ENCODE data around the gene EFNB2. TPM values are rescaled to one million over a fixed set of nuclear protein-coding genes. Genes with fewer than 3 reads are reported as not detected.

EFNB2 gene
- total and polyA plus RNA-seq, 2 of the 13 experiments (the other 11 are each of a cell fraction or from before 2014, with no cell fraction given): 0.11 to 0.20 TPM

DNA sequence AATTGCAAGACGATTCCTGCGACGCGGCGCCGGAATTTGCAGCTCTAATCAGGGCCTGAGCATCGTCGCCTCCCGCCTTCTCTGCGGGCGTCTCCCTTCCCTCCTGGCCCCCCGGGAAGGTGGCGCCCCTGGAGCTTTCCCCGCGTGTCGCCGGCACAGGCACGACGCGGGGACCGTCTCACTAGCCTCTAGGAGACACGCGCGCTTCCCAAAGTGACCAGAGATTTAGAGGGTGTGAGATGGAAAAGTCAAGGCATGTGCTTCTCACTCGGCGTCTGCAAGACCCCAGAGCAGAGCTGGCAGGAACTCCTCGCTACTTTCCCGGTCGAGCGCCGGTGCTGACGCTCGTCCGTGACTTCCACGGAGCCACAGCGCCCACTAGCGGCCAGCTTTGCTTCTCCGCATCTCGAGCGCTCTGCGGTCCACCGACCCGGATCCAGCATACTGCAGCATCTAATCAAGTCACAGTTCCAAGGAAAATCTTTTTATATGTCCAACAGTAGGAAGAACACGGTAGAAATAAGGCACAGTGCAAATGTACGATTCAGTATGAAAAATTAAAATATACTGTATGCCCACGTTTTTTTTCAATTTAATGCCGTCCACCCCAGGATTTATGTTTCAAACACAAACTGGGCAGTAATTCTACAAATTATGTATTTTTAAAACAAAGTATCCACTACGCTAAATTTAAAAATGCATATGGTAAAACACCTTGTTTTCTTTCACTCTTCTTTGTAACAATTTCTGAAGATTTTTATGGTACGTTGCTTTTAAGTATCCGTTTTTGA lies 977 bp upstream of the EFNB2 start (continued):
- TF ChIP-seq ZNF75D (CRISPR knock-in tag; IDR thresholded peaks at IDR 0.05; ENCODE audit: borderline replicate concordance): no peak
- TF ChIP-seq, protein P1, sequence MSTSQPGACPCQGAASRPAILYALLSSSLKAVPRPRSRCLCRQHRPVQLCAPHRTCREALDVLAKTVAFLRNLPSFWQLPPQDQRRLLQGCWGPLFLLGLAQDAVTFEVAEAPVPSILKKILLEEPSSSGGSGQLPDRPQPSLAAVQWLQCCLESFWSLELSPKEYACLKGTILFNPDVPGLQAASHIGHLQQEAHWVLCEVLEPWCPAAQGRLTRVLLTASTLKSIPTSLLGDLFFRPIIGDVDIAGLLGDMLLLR (CRISPR knock-in tag; IDR thresholded peaks at IDR 0.05): 0 out of 2 replicates have a peak, but pooled peaks have one; percentile 5
- TF ChIP-seq, protein P2, sequence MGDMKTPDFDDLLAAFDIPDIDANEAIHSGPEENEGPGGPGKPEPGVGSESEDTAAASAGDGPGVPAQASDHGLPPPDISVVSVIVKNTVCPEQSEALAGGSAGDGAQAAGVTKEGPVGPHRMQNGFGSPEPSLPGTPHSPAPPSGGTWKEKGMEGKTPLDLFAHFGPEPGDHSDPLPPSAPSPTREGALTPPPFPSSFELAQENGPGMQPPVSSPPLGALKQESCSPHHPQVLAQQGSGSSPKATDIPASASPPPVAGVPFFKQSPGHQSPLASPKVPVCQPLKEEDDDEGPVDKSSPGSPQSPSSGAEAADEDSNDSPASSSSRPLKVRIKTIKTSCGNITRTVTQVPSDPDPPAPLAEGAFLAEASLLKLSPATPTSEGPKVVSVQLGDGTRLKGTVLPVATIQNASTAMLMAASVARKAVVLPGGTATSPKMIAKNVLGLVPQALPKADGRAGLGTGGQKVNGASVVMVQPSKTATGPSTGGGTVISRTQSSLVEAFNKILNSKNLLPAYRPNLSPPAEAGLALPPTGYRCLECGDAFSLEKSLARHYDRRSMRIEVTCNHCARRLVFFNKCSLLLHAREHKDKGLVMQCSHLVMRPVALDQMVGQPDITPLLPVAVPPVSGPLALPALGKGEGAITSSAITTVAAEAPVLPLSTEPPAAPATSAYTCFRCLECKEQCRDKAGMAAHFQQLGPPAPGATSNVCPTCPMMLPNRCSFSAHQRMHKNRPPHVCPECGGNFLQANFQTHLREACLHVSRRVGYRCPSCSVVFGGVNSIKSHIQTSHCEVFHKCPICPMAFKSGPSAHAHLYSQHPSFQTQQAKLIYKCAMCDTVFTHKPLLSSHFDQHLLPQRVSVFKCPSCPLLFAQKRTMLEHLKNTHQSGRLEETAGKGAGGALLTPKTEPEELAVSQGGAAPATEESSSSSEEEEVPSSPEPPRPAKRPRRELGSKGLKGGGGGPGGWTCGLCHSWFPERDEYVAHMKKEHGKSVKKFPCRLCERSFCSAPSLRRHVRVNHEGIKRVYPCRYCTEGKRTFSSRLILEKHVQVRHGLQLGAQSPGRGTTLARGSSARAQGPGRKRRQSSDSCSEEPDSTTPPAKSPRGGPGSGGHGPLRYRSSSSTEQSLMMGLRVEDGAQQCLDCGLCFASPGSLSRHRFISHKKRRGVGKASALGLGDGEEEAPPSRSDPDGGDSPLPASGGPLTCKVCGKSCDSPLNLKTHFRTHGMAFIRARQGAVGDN (CRISPR knock-in tag; IDR thresholded peaks at IDR 0.05): peak; percentile 61; the same call in 1 of the 2 replicates
- TF ChIP-seq ARNTL (CRISPR knock-in tag; IDR thresholded peaks at IDR 0.05): no peak
- no peak for TF ChIP-seq SIN3A (IDR thresholded peaks at IDR 0.05; ENCODE audit: borderline replicate concordance, low read depth, low read length)
- TF ChIP-seq, protein P3, sequence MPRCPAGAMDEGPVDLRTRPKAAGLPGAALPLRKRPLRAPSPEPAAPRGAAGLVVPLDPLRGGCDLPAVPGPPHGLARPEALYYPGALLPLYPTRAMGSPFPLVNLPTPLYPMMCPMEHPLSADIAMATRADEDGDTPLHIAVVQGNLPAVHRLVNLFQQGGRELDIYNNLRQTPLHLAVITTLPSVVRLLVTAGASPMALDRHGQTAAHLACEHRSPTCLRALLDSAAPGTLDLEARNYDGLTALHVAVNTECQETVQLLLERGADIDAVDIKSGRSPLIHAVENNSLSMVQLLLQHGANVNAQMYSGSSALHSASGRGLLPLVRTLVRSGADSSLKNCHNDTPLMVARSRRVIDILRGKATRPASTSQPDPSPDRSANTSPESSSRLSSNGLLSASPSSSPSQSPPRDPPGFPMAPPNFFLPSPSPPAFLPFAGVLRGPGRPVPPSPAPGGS (CRISPR knock-in tag; IDR thresholded peaks at IDR 0.05): no peak; the same call in 1 of the 2 replicates
- no peak; the same call in 1 of the 2 replicates for TF ChIP-seq ZNF331 (CRISPR knock-in tag; IDR thresholded peaks at IDR 0.05)
- TF ChIP-seq, protein P4, sequence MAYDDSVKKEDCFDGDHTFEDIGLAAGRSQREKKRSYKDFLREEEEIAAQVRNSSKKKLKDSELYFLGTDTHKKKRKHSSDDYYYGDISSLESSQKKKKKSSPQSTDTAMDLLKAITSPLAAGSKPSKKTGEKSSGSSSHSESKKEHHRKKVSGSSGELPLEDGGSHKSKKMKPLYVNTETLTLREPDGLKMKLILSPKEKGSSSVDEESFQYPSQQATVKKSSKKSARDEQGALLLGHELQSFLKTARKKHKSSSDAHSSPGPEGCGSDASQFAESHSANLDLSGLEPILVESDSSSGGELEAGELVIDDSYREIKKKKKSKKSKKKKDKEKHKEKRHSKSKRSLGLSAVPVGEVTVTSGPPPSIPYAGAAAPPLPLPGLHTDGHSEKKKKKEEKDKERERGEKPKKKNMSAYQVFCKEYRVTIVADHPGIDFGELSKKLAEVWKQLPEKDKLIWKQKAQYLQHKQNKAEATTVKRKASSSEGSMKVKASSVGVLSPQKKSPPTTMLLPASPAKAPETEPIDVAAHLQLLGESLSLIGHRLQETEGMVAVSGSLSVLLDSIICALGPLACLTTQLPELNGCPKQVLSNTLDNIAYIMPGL (CRISPR knock-in tag; IDR thresholded peaks at IDR 0.05; ENCODE audit: borderline replicate concordance in 1 of 2, low read depth in 1 of 2): peak in 1 of 2 experiments; percentile 71; a peak in 2 of 4 replicates
- no peak for TF ChIP-seq FIP1L1 (IDR thresholded peaks at IDR 0.05; ENCODE audit: borderline replicate concordance, insufficient read depth, low read depth, low read length)
- no peak for TF ChIP-seq ZNF720 (CRISPR knock-in tag; IDR thresholded peaks at IDR 0.05)
- no peak for TF ChIP-seq MBNL3 (CRISPR knock-in tag; conservative IDR thresholded peaks at IDR 0.05)
- TF ChIP-seq, protein P5, sequence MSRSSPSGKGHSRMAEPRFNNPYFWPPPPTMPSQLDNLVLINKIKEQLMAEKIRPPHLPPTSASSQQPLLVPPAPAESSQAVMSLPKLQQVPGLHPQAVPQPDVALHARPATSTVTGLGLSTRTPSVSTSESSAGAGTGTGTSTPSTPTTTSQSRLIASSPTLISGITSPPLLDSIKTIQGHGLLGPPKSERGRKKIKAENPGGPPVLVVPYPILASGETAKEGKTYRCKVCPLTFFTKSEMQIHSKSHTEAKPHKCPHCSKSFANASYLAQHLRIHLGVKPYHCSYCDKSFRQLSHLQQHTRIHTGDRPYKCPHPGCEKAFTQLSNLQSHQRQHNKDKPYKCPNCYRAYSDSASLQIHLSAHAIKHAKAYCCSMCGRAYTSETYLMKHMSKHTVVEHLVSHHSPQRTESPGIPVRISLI (CRISPR knock-in tag; IDR thresholded peaks at IDR 0.05; ENCODE audit: borderline replicate concordance): 0 out of 2 replicates have a peak, but pooled peaks have one; percentile 26
- TF ChIP-seq SOX13 (IDR thresholded peaks at IDR 0.05): no peak
- TF ChIP-seq SOX13 (CRISPR knock-in tag; conservative IDR thresholded peaks at IDR 0.05 in 1 of 2, IDR thresholded peaks at IDR 0.05 in 1 of 2): peak in 1 of 2 experiments; percentile 27; a peak in 1 of 4 replicates
- TF ChIP-seq HES4 (CRISPR knock-in tag; IDR thresholded peaks at IDR 0.05; ENCODE audit: borderline replicate concordance): no peak
